ENCODE results near the gene B4GAT1. TPM values are rescaled to one million over a fixed set of nuclear protein-coding genes. Genes with fewer than 3 reads are reported as not detected.
"Not testable (repeated sequence)": the region's sequence is repeated elsewhere in the genome, so short reads cannot be mapped to it uniquely, and the experiment has no call there.

B4GAT1 gene
- polyA plus RNA-seq, 1 donor from 2014 or later: 162 TPM

DNA sequence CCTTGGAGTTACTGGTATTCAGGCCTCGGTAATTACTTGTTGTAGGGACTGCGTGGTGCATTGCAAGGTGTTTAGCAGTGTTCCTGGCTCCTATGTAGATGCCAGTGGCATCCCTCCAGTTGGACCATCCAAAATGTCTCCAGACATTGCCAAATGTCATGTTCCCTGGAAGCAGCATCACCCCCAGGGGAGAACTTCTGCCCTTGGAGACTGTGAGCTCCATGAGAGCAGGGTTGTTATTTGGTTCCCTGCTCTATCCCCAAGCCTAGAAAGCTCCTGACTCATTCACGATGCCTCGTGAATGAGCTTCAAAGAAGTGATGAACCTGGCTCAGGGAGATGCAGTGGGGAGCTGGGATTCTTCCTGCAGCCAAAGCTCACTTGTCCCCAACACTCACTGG, 25.8 kb downstream of the B4GAT1 start:
- Histone ChIP-seq H3K4me2 (ENCODE audit: low read length) (no peak overlapping the region), H3K36me3 (ENCODE audit: insufficient read depth, low read length) (no peaks in the 10 kb centered on the region), H3K4me3 (ENCODE audit: low read length) (no peak overlapping the region), H3F3A (ENCODE audit: insufficient read depth, low read length, poor library complexity, severe bottlenecking) (no peaks in the 10 kb centered on the region), H3K9me2 (ENCODE audit: insufficient read depth, low read length) (no peaks in the 10 kb centered on the region), H3K27me3 (ENCODE audit: insufficient read depth, low read depth, low read length) (no peaks in the 10 kb centered on the region), H3K9ac (ENCODE audit: low read length) (no peak overlapping the region), H3K9me3 (ENCODE audit: low read length) (no peaks in the 10 kb centered on the region), H4K20me1 (ENCODE audit: insufficient read depth) (no peaks in the 10 kb centered on the region), H3K27ac (ENCODE audit: low read length) (no peak overlapping the region), H3K79me2 (replicated peaks; ENCODE audit: insufficient read depth, low read length) (no peaks in the 10 kb centered on the region), H2AFZ (ENCODE audit: low read depth, low read length) (no peak overlapping the region)
- TF ChIP-seq TAF1 (IDR thresholded peaks at IDR 0.05; ENCODE audit: low read depth) (no peak), MXI1 (conservative IDR thresholded peaks at IDR 0.05; ENCODE audit: poor library complexity, severe bottlenecking) (no peak), EP300 (conservative IDR thresholded peaks at IDR 0.05; ENCODE audit: poor library complexity, severe bottlenecking) (no peak)
- TF ChIP-seq, protein P1, sequence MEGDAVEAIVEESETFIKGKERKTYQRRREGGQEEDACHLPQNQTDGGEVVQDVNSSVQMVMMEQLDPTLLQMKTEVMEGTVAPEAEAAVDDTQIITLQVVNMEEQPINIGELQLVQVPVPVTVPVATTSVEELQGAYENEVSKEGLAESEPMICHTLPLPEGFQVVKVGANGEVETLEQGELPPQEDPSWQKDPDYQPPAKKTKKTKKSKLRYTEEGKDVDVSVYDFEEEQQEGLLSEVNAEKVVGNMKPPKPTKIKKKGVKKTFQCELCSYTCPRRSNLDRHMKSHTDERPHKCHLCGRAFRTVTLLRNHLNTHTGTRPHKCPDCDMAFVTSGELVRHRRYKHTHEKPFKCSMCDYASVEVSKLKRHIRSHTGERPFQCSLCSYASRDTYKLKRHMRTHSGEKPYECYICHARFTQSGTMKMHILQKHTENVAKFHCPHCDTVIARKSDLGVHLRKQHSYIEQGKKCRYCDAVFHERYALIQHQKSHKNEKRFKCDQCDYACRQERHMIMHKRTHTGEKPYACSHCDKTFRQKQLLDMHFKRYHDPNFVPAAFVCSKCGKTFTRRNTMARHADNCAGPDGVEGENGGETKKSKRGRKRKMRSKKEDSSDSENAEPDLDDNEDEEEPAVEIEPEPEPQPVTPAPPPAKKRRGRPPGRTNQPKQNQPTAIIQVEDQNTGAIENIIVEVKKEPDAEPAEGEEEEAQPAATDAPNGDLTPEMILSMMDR (IDR thresholded peaks at IDR 0.05; ENCODE audit: poor library complexity, severe bottlenecking): no peak

DNA sequence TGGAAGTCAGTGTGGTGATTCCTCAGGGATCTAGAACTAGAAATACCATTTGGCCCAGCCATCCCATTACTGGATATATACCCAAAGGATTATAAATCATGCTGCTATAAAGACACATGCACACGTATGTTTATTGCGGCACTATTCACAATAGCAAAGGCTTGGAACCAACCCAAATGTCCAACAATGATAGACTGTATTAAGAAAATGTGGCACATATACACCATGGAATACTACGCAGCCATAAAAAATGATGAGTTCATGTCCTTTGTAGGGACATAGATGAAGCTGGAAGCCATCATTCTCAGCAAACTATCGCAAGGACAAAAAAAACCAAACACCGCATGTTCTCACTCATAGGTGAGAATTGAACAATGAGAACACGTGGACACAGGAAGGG, 26.7 kb downstream of the B4GAT1 start:
- not testable (repeated sequence) for H3K9ac ChIP-seq (ENCODE audit: low read length); H3K27me3 ChIP-seq (ENCODE audit: insufficient read depth, low read depth, low read length)

DNA sequence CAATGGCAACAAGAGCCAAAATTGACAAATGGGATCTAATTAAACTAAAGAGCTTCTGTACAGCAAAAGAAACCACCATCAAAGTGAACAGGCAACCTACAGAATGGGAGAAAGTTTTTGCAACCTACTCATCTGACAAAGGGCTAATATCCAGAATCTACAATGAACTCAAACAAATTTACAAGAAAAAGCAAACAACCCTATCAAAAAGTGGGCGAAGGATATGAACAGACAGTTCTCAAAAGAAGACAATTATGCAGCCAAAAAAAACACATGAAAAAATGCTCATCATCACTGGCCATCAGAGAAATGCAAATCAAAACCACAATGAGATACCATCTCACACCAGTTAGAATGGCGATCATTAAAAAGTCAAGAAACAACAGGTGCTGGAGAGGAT, 27.1 kb downstream of the B4GAT1 start:
- H3K9ac ChIP-seq (ENCODE audit: low read length); H3F3A ChIP-seq (ENCODE audit: insufficient read depth, low read length, poor library complexity, severe bottlenecking); H3K9me2 ChIP-seq (ENCODE audit: insufficient read depth, low read length); H4K20me1 ChIP-seq (ENCODE audit: insufficient read depth); H3K36me3 ChIP-seq (ENCODE audit: insufficient read depth, low read length); H2AFZ ChIP-seq (ENCODE audit: low read depth, low read length); H3K27me3 ChIP-seq (ENCODE audit: insufficient read depth, low read depth, low read length); H3K4me2 ChIP-seq (ENCODE audit: low read length); H3K27ac ChIP-seq (ENCODE audit: low read length); H3K4me3 ChIP-seq (ENCODE audit: low read length); H3K79me2 ChIP-seq (replicated peaks; ENCODE audit: insufficient read depth, low read length); H3K9me3 ChIP-seq (ENCODE audit: low read length): not testable (repeated sequence)

More for the DNA sequence above, 26.7 kb downstream of the B4GAT1 start:
- H3K9me3 ChIP-seq (ENCODE audit: low read length); H2AFZ ChIP-seq (ENCODE audit: low read depth, low read length); H3K36me3 ChIP-seq (ENCODE audit: insufficient read depth, low read length); H3K4me3 ChIP-seq (ENCODE audit: low read length); H3K27ac ChIP-seq (ENCODE audit: low read length); H3K79me2 ChIP-seq (replicated peaks; ENCODE audit: insufficient read depth, low read length); H3K9me2 ChIP-seq (ENCODE audit: insufficient read depth, low read length); H3F3A ChIP-seq (ENCODE audit: insufficient read depth, low read length, poor library complexity, severe bottlenecking); H3K4me2 ChIP-seq (ENCODE audit: low read length); H4K20me1 ChIP-seq (ENCODE audit: insufficient read depth): not testable (repeated sequence)

DNA sequence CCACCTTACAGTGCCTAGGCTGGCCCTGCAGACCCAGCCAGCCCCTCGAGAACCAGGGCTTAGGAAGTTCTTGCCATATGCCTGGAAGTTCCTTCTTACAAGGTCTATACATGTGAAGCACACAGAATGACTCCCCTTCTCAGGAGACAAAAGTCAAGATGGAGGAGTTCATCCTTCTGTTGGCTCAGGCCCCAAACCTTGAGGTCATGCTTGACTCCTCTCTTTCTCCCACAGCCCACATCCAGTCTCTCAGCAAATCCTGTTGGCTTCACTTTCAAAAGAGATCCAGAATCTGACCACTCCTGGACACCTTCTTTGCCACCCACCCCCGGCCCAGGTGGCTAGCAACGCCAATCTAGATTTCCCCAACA, 28.8 kb downstream of the B4GAT1 start:
- Histone ChIP-seq H3K9ac (ENCODE audit: low read length) (no peak overlapping the region), H3K27ac (ENCODE audit: low read length) (no peak overlapping the region), H3K27me3 (ENCODE audit: insufficient read depth, low read depth, low read length) (no peaks in the 10 kb centered on the region), H3K9me2 (ENCODE audit: insufficient read depth, low read length) (no peaks in the 10 kb centered on the region), H3K79me2 (replicated peaks; ENCODE audit: insufficient read depth, low read length) (no peaks in the 10 kb centered on the region), H3K36me3 (ENCODE audit: insufficient read depth, low read length) (no peaks in the 10 kb centered on the region), H2AFZ (ENCODE audit: low read depth, low read length) (no peak overlapping the region), H3K4me3 (ENCODE audit: low read length) (no peak overlapping the region), H3F3A (ENCODE audit: insufficient read depth, low read length, poor library complexity, severe bottlenecking) (no peaks in the 10 kb centered on the region), H3K4me2 (ENCODE audit: low read length) (no peak overlapping the region), H4K20me1 (ENCODE audit: insufficient read depth) (no peaks in the 10 kb centered on the region), H3K9me3 (ENCODE audit: low read length) (no peaks in the 10 kb centered on the region)
- TF ChIP-seq SMC3 (conservative IDR thresholded peaks at IDR 0.05; ENCODE audit: poor library complexity) (no peak), POLR2AphosphoS5 (IDR thresholded peaks at IDR 0.05) (no peak)

Data from neural cell (in vitro differentiated cells).